VCaP (cell line): ENCODE data around the gene CIAO3.

Experiments
- H3K27ac ChIP-seq: fragments of 450-650 bp; 2 replicates; pipeline ENCODE4 v1.5.1; 2017
- TF ChIP-seq, protein P1 (sequence below): fragments of 450-650 bp; conservative IDR thresholded peaks from 2 replicates; pipeline ENCODE4 v1.5.1; 2017; ENCODE audit warnings: mild to moderate bottlenecking, moderate library complexity

Gene CIAO3

DNA sequence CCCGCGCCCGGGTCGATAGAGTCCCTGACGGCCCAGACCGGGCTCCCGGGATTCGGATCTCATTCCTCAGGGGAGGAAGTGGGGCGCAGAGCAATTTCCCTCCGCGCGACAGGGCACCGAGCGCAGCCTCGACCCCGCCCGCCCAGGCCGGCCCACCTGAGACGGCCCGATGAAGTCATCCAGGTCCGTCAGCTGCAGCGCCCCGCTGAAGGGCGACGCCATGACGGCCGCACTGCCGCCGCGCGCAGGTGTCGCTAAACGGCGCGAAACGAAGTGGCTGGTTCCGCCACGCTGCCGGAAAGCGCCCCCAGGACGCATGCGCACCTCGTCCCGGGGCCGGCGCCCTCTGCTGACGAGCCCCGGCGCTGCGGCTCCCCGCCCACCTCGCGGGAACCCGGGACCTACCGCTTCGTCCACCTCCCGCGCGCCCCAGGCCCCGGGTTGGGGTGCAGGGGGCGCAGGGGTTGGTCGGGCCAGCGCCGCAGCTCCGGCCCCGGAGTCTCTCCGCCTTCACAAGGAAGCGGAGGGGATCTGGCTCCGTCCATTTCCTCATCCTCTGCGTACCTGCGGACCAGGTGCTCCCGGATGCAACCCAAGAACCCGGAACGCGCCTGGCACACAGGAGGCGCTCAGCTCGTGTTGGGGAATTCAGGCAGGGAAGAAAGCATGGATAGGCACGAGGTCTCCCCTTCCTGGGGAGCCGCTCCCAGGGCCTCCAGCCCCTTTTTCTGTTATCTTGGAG lies at the start of gene CIAO3:
Gene CIAO3, minus strand, starts transcription at position 234 of the 742 bp plus-strand sequence. Its CDS starts 12 bp downstream, at position 222.
- TF ChIP-seq, protein P1, sequence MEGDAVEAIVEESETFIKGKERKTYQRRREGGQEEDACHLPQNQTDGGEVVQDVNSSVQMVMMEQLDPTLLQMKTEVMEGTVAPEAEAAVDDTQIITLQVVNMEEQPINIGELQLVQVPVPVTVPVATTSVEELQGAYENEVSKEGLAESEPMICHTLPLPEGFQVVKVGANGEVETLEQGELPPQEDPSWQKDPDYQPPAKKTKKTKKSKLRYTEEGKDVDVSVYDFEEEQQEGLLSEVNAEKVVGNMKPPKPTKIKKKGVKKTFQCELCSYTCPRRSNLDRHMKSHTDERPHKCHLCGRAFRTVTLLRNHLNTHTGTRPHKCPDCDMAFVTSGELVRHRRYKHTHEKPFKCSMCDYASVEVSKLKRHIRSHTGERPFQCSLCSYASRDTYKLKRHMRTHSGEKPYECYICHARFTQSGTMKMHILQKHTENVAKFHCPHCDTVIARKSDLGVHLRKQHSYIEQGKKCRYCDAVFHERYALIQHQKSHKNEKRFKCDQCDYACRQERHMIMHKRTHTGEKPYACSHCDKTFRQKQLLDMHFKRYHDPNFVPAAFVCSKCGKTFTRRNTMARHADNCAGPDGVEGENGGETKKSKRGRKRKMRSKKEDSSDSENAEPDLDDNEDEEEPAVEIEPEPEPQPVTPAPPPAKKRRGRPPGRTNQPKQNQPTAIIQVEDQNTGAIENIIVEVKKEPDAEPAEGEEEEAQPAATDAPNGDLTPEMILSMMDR: peak; percentile 85

DNA sequence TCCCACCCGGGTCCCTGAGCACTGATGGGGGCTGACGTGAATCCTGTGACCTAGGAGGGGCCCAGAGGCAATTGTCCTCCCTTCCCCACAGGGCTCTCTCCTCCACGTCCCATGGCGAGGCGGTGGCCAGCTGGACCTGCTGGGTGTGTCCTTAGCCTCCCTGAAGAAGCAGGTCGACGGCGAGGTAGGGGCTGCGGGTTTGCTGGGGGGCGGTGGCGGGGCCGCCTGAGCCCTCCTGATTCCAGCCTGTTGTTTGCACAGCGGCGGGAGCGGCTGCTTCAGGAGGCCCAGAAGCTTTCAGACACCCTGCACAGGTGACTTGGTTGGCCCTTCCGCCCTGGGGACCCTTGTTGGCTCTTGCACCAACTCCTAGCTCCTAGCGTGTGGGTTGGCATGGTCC lies 49.3 kb upstream of the CIAO3 start:
- TF ChIP-seq, protein P1: no peak
- H3K27ac ChIP-seq: no peak overlapping the region

More for the DNA sequence above, at the start of gene CIAO3:
- H3K27ac ChIP-seq: peak within 1 kb of the TSS; percentile 82

DNA sequence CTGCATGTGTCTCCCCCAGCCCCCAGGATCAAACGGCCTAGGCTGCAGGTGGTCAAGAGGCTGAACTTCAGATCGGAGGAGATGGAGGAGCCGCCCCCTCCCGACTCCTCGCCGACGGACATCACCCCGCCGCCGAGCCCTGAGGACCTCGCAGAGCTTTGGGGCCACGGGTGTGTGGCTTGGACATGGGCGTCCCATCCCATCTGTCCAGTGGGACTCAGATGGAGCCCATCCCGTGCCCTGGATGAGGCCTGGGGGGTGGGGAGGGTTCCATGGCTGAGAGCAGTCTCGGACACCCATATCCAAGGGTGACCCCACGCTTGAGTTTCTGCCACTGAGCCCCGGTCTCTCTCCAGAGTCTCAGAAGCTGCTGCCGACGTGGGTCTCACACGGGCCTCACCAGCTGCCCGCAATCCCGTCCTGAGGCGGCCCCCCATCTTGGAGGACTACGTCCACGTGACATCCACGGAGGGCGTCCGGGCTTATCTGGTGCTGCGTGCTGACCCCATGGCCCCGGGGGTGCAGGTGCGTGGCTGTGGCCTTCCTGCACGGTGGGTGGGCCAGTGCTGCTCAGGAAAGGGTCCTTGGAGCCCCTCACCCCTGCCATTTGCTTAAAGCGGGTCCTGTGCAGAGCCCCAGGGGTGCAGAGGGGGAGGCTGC lies 48.5 kb upstream of the CIAO3 start:
- TF ChIP-seq, protein P1: no peak
- H3K27ac ChIP-seq: peak overlapping the region; percentile 73

DNA sequence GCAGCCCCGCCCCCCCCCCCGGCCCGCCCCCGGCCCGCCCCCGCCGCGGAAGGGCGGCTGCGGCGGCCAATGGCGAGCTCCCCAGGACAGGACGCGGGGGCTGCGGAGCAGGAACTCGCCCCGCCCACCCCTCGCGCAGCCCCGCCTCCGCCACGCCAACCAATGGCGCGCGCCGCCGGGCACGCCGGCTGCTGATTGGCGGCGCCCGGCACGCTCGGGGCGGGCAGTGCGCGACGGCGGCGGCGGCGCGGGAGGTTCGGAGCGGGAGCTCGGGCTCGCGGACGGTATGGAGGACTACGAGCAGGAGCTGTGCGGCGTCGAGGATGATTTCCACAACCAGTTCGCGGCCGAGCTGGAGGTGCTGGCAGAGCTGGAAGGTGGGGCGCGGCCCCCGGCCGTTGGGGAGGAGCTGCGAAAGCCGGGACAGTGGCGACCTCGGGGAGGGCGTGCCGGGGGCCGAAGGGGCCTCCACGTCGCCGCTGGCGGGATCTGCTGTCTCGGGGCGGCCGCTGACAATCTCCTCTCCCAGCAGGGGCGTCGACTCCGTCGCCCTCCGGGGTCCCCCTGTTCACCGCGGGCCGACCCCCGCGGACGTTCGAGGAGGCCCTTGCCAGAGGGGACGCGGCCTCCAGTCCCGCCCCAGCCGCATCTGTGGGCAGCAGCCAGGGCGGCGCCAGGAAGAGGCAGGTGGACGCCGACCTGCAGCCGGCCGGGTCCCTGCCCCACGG lies 47.8 kb upstream of the CIAO3 start, which contains the start of gene CHTF18:
Gene CHTF18, plus strand, starts transcription at position 222 of the 728 bp plus-strand sequence. Its CDS starts 65 bp downstream, at position 287.
- peak within 1 kb of the TSS; percentile 73 for H3K27ac ChIP-seq
- TF ChIP-seq, protein P1: no peak

DNA sequence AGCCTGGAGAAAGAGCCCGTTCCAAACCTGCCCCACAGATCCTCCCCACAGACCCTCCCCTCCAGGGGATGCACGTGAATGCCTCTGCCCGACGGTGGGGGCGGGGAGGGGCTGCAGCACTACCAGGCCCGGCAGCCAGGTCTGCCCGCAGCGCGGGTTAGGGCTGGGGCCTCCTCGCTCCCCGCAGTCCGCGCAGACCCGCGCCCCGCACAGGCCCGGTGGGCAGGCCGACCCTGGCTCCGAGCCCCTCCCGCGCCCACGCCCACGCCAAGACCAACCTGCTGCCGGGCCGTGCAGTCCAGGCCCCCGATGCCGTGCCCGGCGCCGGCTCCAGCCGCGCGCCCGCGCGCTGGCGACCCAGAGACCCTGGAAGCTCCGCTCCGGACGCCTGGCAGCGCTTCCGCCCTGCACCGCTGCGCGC lies 47.2 kb upstream of the CIAO3 start, which contains the start of gene RPUSD1:
Gene RPUSD1, minus strand, starts transcription at position 404 of the 421 bp plus-strand sequence. CDS start 644 bp downstream, outside the sequence.
- TF ChIP-seq, protein P1: no peak
- H3K27ac ChIP-seq: peak within 1 kb of the TSS; percentile 73

DNA sequence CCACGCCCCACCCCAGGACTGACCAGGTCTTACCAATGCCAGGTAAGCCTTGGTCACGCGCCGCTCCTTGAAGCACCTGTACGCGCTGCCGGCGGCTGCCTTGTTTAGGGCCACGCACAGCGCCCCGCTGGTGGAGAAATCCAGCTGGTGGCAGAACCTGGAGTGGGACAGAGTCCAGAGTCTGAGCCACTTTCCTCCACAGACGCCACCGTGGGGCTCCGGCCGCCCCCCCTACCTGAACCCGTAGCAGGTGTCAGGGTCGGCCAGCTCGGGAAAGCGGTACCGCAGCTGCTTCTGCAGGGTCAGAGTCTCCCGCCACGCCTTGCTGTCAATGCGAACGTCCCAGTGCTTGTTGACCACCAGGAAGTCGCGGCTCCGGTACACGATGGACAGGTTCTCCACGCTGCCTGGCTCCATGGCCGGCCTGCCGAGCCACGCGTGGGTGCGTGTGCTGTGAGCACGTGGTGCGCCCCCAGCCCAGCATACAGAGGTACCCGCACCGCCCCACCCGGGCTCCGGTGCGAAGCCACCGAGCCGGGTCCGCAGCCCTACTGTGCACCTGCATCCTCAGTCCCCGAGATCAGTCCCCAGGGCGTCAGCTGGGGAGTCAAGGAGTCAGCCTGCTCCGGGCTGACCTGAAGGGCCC lies 46.6 kb upstream of the CIAO3 start:
- peak overlapping the region; percentile 73 for H3K27ac ChIP-seq
- TF ChIP-seq, protein P1: no peak
